Breast epithelium (tissue), 3 donors: Measurements from ENCODE around the gene SPATA9.

Experiments
- POLR2A ChIP-seq: fragments of 450-650 bp; IDR thresholded peaks from one replicate; pipeline ENCODE4 v1.6.1; 2016; ENCODE audit warnings: antibody characterized with exemption, mild to moderate bottlenecking, moderate library complexity
- POLR2AphosphoS5 ChIP-seq, 3 donors: sonication (generic); formaldehyde crosslinking; IDR thresholded peaks; one replicate each; pipeline ENCODE4 v1.6.1; 2017; ENCODE audit warnings: antibody characterized with exemption in 3 of 3
- TF ChIP-seq, protein P1 (sequence below), 3 donors: fragments of 450-650 bp; IDR thresholded peaks; one replicate each; pipeline ENCODE4 v1.5.1; 2016 to 2017; ENCODE audit warnings: antibody characterized with exemption in 3 of 3, mild to moderate bottlenecking in 3 of 3, moderate library complexity in 3 of 3

DNA sequence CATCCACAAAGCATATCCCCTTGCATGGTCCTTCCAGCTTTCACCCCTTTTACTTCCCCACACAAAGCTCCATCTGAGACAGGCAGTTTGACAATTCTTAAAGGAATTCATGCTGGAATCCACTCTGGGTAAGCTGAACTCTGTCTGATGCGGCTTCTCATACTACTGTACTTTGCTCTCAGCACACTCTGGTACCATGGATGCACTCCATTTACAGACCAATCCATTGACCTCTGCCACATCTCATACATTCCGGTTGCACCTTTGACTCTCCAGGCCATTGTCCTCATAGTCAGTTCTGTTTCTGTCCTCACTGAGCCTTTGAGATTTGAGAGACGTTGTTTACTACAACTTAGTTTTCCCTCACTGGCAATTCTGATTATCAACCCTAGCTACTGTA lies 12.2 kb downstream of the SPATA9 start:
- TF ChIP-seq POLR2A (no peak), POLR2AphosphoS5 (IDR thresholded peaks at IDR 0.05) (no peak)
- TF ChIP-seq, protein P1, sequence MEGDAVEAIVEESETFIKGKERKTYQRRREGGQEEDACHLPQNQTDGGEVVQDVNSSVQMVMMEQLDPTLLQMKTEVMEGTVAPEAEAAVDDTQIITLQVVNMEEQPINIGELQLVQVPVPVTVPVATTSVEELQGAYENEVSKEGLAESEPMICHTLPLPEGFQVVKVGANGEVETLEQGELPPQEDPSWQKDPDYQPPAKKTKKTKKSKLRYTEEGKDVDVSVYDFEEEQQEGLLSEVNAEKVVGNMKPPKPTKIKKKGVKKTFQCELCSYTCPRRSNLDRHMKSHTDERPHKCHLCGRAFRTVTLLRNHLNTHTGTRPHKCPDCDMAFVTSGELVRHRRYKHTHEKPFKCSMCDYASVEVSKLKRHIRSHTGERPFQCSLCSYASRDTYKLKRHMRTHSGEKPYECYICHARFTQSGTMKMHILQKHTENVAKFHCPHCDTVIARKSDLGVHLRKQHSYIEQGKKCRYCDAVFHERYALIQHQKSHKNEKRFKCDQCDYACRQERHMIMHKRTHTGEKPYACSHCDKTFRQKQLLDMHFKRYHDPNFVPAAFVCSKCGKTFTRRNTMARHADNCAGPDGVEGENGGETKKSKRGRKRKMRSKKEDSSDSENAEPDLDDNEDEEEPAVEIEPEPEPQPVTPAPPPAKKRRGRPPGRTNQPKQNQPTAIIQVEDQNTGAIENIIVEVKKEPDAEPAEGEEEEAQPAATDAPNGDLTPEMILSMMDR (IDR thresholded peaks at IDR 0.05) = no peak
